HEK293T (cell line): Measurements from ENCODE around the gene CDY1.
"Not testable (repeated sequence)": the region's sequence is repeated elsewhere in the genome, so short reads cannot be mapped to it uniquely, and the experiment has no call there.

Source experiments
- BHLHE40 ChIP-seq: fragments of 450-650 bp; IDR thresholded peaks from 2 replicates; pipeline ENCODE4 v1.6.1; 2016; ENCODE audit warnings: mild to moderate bottlenecking, moderate library complexity, borderline replicate concordance
- ELF4 ChIP-seq: fragments of 450-650 bp; IDR thresholded peaks from 2 replicates; pipeline ENCODE4 v1.6.1; 2017; ENCODE audit warnings: antibody characterized with exemption
- FOXA1 ChIP-seq: fragments of 450-650 bp; IDR thresholded peaks from 2 replicates; pipeline ENCODE4 v1.6.1; 2016; ENCODE audit warnings: mild to moderate bottlenecking
- FOXK2 ChIP-seq: fragments of 450-650 bp; IDR thresholded peaks from 2 replicates; pipeline ENCODE4 v1.6.1; 2016; ENCODE audit warnings: mild to moderate bottlenecking
- FOXM1 ChIP-seq: fragments of 450-650 bp; IDR thresholded peaks from 2 replicates; pipeline ENCODE4 v1.6.1; 2017; ENCODE audit warnings: mild to moderate bottlenecking, borderline replicate concordance
- HDGF ChIP-seq: fragments of 450-650 bp; IDR thresholded peaks from 2 replicates; pipeline ENCODE4 v1.6.1; 2017; ENCODE audit warnings: antibody characterized with exemption, borderline replicate concordance
- L3MBTL2 ChIP-seq: fragments of 450-650 bp; conservative IDR thresholded peaks from 2 replicates; pipeline ENCODE4 v1.6.1; 2016; ENCODE audit warnings: mild to moderate bottlenecking
- LEF1 ChIP-seq: fragments of 450-650 bp; IDR thresholded peaks from 2 replicates; pipeline ENCODE4 v1.6.1; 2017; ENCODE audit warnings: mild to moderate bottlenecking, borderline replicate concordance
- NFRKB ChIP-seq: fragments of 450-650 bp; IDR thresholded peaks from 2 replicates; pipeline ENCODE4 v1.6.1; 2016; ENCODE audit warnings: mild to moderate bottlenecking, moderate library complexity
- PKNOX1 ChIP-seq: fragments of 450-650 bp; IDR thresholded peaks from 2 replicates; pipeline ENCODE4 v1.6.1; 2016
- SP1 ChIP-seq: fragments of 450-650 bp; IDR thresholded peaks from 2 replicates; pipeline ENCODE4 v1.6.1; 2017
- SUZ12 ChIP-seq: fragments of 450-650 bp; IDR thresholded peaks from 2 replicates; pipeline ENCODE4 v1.6.1; 2016; ENCODE audit warnings: mild to moderate bottlenecking
- TARDBP ChIP-seq: fragments of 450-650 bp; IDR thresholded peaks from 2 replicates; pipeline ENCODE4 v1.6.1; 2016
- ZNF384 ChIP-seq: fragments of 450-650 bp; IDR thresholded peaks from 2 replicates; pipeline ENCODE4 v1.6.1; 2016

- not testable (repeated sequence) for TF ChIP-seq FOXA1, HDGF, SUZ12, NFRKB, FOXK2, TARDBP, ELF4, SP1, FOXM1, BHLHE40, PKNOX1, ZNF384, L3MBTL2, LEF1
These were observed 28.6 kb upstream of the CDY1 start for GRCh38 chrY:25593336-25593735.
